Osteoblast (primary cell): ENCODE results near the gene POU4F1. TPM values are rescaled to one million over a fixed set of nuclear protein-coding genes. Genes with fewer than 3 reads are reported as not detected.
A peak's percentile ranks its signal among the peaks of the same experiment; 100 is the strongest.

Experiments
- DNase-seq: peaks from one replicate; pipeline ENCODE4 v3.0.0; 2011; ENCODE audit warnings: low spot score, mixed read lengths; ENCODE audit not compliant: insufficient read length; ENCODE audit errors: missing footprints
- H2AFZ ChIP-seq: 2 replicates; pipeline ENCODE4 v1.6.0; 2011; ENCODE audit warnings: mild to moderate bottlenecking, low read length
- H3K27ac ChIP-seq: 2 replicates; pipeline ENCODE4 v1.5.1; 2011; ENCODE audit warnings: mild to moderate bottlenecking, low read depth, low read length, moderate library complexity
- H3K27me3 ChIP-seq: 2 replicates; pipeline ENCODE4 v1.6.0; 2012; ENCODE audit warnings: mild to moderate bottlenecking, control low read depth, inconsistent platforms, low read length, moderate library complexity; ENCODE audit not compliant: insufficient read depth
- H3K36me3 ChIP-seq: 2 replicates; pipeline ENCODE4 v1.5.1; 2011; ENCODE audit warnings: mild to moderate bottlenecking, low read length, control low read depth, moderate library complexity; ENCODE audit not compliant: insufficient read depth
- H3K4me1 ChIP-seq: 2 replicates; pipeline ENCODE4 v1.5.1; 2011; ENCODE audit warnings: mild to moderate bottlenecking, low read length, control low read depth, moderate library complexity; ENCODE audit not compliant: insufficient read depth
- H3K4me2 ChIP-seq: 2 replicates; pipeline ENCODE4 v1.6.0; 2011; ENCODE audit warnings: mild to moderate bottlenecking, low read length; ENCODE audit not compliant: insufficient read depth
- H3K4me3 ChIP-seq: fragments of 200-600 bp; sonication (generic); 3 replicates; pipeline ENCODE4 v1.5.1; 2012; ENCODE audit warnings: mild to moderate bottlenecking, low read length, inconsistent platforms; ENCODE audit not compliant: insufficient read depth
- H3K79me2 ChIP-seq: 2 replicates; pipeline ENCODE4 v1.6.0; 2012; ENCODE audit warnings: mild to moderate bottlenecking, low read length, control low read depth, inconsistent platforms; ENCODE audit not compliant: insufficient read depth
- H3K9me3 ChIP-seq: 2 replicates; pipeline ENCODE4 v1.5.1; 2011; ENCODE audit warnings: low read depth, low read length, control low read depth
- H4K20me1 ChIP-seq: 2 replicates; pipeline ENCODE4 v1.6.0; 2012; ENCODE audit warnings: mild to moderate bottlenecking, low read length, control low read depth; ENCODE audit not compliant: insufficient read depth
- total RNA-seq: library from RNA; depleted of rRNA; stranded (reverse); fragments of >200 nt; gene quantifications from 2 replicates; pipeline ENCODE4 v1.2.3, GENCODE V29; 2012
- TF ChIP-seq, protein P1 (sequence below): IDR thresholded peaks from 2 replicates; pipeline ENCODE4 v1.5.1; 2011; ENCODE audit warnings: mild to moderate bottlenecking, low read depth, low read length, moderate library complexity; ENCODE audit errors: extremely low read depth

The POU4F1 gene
- total RNA-seq, 1 donor = not detected

DNA sequence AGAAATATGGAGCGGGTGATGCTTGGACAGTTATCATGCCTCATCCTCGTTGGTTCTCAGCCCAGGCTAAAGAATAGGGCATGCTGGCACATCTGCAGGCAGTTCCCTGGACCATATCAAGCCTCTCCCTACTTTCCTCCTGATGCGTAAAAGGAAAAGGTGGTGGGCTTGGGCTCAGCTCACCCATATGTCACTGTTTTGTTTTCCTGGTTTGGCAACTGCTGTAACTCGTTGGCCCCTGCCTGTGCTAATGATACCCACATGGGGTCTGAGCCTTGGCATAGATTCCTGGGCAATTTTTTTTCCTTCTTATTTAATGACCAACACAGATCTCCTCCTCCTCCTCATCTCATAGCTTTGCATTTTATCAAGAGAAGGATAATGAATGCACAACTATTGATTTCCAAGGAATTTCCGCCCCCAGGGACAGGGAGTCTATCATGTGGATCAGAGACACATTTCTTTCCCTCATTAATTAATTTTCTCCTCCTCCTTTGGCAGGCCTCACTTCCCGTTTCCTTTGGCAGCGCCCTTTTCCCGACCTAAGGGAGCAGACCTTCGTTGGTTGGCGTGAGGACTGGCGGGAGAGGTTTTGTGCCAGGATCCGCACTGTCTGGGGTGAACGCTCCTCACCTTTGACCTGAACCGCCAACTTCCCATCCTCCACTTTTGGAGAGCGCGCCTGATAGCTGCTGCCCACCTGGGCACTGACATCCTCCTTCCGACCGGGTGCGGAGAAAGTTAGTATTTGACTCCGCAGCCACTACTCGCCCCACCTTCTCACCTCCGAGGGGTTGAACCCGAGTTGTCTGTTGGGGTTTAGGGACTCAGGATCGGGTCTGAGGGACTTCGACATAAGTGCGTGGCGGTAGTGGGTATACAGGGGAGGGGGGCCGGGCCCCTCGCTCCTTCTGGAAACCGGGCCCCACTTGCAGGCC is 3.4 kb upstream of the POU4F1 start:
- H4K20me1 ChIP-seq = peaks cover 8% of the 10 kb centered on the region
- no peaks in the 10 kb centered on the region for H3K9me3 ChIP-seq
- H3K4me1 ChIP-seq = peaks cover 7% of the 10 kb centered on the region
- H2AFZ ChIP-seq = no peak overlapping the region
- peaks cover 91% of the 10 kb centered on the region for H3K27me3 ChIP-seq
- no peaks in the 10 kb centered on the region for H3K79me2 ChIP-seq
- peak; percentile 86 for DNase-seq
- no peak overlapping the region for H3K27ac ChIP-seq
- H3K36me3 ChIP-seq = no peaks in the 10 kb centered on the region
- TF ChIP-seq, protein P1, sequence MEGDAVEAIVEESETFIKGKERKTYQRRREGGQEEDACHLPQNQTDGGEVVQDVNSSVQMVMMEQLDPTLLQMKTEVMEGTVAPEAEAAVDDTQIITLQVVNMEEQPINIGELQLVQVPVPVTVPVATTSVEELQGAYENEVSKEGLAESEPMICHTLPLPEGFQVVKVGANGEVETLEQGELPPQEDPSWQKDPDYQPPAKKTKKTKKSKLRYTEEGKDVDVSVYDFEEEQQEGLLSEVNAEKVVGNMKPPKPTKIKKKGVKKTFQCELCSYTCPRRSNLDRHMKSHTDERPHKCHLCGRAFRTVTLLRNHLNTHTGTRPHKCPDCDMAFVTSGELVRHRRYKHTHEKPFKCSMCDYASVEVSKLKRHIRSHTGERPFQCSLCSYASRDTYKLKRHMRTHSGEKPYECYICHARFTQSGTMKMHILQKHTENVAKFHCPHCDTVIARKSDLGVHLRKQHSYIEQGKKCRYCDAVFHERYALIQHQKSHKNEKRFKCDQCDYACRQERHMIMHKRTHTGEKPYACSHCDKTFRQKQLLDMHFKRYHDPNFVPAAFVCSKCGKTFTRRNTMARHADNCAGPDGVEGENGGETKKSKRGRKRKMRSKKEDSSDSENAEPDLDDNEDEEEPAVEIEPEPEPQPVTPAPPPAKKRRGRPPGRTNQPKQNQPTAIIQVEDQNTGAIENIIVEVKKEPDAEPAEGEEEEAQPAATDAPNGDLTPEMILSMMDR = no peak
- H3K4me2 ChIP-seq = no peak overlapping the region
- H3K4me3 ChIP-seq = no peak overlapping the region

- no peak overlapping the region for H3K4me2 ChIP-seq
- TF ChIP-seq, protein P1 = no peak
- peaks cover 7% of the 10 kb centered on the region for H3K4me1 ChIP-seq
- peaks cover 95% of the 10 kb centered on the region for H3K27me3 ChIP-seq
- no peak overlapping the region for H2AFZ ChIP-seq
- peaks cover 6% of the 10 kb centered on the region for H4K20me1 ChIP-seq
- H3K27ac ChIP-seq = no peak overlapping the region
- H3K79me2 ChIP-seq = no peaks in the 10 kb centered on the region
- H3K9me3 ChIP-seq = no peaks in the 10 kb centered on the region
- no peak for DNase-seq
- no peak overlapping the region for H3K4me3 ChIP-seq
- no peaks in the 10 kb centered on the region for H3K36me3 ChIP-seq
Observed at GRCh38 chr13:78604782-78605611, 1.6 kb upstream of the POU4F1 start.

DNA sequence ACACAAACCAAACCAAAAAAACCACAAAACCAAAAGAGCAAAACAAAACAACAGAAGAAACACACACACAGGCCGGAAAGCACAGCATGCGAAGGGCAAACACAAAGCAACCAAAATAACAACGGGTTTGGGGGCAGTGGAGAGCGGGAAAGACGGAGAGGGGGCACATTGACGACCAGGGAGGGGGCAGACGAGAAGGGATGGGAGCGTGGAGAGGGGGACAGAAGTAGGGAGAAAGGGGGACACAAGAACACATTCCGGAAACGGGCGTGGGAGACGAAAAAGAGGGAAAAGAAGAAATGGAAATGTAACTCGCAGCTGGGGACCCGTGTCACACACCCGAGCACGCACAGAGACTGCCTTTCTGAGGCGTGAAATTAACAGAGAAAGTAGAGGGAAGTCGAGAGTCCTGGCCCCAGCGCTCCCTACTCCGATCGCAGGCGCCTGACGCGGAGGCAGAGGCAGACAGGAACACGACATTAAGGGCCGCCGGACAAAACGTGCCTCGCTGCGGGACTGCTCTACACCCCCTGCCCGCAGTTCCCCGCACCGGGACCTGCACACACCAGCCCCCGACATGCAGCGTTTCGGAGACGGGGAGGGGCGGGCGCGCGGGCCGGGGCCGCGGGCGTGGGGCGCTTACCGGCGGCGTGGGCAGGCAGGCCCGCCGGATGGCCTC is 652 bp downstream of the POU4F1 start:
- peak overlapping the region; percentile 55 for H3K4me2 ChIP-seq
- H3K4me1 ChIP-seq = no peaks in the 10 kb centered on the region
- H3K27ac ChIP-seq = no peak overlapping the region
- no peaks in the 10 kb centered on the region for H3K36me3 ChIP-seq
- DNase-seq = no peak
- TF ChIP-seq, protein P1 = no peak
- peaks cover 95% of the 10 kb centered on the region for H3K27me3 ChIP-seq
- H2AFZ ChIP-seq = no peak overlapping the region
- H4K20me1 ChIP-seq = no peaks in the 10 kb centered on the region
- H3K79me2 ChIP-seq = no peaks in the 10 kb centered on the region
- no peaks in the 10 kb centered on the region for H3K9me3 ChIP-seq
- peak overlapping the region; percentile 22 for H3K4me3 ChIP-seq
